Germinal center (tissue), 1 donor: Measurements from ENCODE around the gene UNC5A.
"Not testable (repeated sequence)": the region's sequence is repeated elsewhere in the genome, so short reads cannot be mapped to it uniquely, and the experiment has no call there.

Experiments
- DNase-seq: peaks from one replicate; pipeline ENCODE4 v3.0.0; 2012; ENCODE audit warnings: mixed read lengths, low spot score

Gene UNC5A

DNA sequence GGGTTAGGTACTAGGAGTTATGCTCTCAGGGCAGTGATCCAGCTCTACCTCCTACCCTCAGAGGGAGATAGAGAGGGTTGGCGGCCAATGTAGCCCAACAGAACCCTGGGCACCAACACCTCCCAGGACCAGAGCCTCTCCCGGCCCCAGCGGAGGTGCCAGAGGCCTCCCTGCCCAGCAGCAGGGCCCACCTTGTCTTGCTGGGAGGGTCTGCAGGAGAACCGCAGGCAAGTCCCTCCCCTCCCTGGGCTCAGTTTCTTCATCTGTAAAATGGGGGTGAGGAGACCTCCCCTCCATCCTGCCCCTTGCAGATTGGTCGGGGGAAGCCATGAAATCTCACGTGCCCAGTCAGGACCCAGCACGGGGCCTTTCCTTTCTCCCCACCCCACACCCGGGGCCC is 54.4 kb downstream of the UNC5A start:
- no peak for DNase-seq

DNA sequence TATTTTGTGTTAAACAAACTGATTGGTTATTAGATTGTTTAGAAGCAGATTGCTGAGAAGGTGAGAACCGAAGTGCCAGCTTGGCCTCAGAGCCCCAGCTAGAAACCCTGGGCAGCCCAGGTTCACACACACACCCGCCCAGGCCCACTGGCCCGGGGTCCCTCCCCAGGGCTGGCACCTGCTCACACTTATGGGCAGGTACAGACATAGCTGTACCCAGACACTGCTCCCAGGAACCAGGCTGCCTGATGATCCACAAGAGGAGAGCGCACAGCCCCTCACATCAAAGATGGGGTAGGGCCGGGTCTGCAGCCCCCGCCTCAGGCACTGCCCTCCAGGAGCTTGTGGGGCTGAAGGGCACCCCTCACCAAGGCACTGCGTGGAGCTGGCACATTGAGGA is 55.6 kb downstream of the UNC5A start:
- no peak for DNase-seq

DNA sequence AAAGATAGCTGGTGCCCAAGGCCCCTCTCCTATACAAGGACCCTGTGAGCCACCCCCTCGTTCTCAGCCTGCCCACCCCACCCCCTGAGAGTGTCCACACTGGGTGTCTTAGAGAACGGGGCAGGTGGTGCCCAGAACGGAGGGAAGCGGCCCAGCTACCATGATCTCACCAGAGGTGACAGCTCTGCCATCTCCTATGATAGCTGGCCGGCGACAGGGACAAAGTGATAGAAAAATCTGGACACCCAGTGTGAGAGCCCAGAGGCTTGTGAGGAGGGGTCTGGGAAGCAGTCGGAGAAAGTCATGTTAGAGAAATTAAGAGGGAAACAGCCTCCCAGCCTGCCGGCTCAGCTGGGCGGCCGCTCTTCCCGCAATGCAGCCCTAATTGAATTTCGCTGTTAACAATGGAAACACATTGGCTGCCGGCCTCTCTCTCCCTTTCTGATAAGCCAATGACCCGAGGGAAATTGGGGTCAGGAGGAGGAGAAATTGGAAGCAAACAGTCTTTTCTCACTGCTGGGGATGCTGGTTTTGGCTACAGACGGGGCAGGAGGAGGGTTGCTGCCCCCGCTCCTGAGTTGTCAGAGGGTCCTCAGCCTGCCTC is 56.5 kb downstream of the UNC5A start:
- no peak for DNase-seq

DNA sequence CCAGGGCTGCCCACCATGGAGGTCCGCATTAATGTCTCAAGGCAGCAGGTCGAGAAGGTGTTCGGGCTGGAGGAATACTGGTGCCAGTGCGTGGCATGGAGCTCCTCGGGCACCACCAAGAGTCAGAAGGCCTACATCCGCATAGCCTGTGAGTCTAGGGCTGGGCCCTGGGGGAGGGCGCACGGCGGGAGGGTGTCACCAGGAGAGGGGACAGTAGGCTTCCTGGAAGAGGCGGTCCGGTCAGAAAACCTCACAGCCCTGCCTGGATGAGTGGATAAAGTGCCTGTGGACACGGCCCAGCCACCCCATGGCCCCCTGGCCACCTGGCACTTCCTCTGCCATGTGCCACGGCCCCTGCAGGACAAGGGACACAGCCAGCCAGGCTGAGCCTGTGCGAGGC is 57.8 kb downstream of the UNC5A start:
- DNase-seq, result no peak

DNA sequence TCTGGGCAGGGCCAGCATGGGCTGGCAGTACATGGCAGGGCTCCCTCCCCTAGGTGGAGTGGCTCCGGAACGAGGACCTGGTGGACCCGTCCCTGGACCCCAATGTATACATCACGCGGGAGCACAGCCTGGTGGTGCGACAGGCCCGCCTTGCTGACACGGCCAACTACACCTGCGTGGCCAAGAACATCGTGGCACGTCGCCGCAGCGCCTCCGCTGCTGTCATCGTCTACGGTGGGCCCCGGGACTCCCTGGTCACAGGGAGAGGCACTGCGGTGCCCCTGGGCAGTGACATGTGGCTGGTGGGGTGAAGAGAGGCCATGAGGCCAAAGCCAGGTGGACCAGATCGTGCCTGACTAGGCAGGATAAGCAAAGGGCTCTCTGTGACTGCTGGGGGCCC is 58.4 kb downstream of the UNC5A start:
- no peak for DNase-seq

DNA sequence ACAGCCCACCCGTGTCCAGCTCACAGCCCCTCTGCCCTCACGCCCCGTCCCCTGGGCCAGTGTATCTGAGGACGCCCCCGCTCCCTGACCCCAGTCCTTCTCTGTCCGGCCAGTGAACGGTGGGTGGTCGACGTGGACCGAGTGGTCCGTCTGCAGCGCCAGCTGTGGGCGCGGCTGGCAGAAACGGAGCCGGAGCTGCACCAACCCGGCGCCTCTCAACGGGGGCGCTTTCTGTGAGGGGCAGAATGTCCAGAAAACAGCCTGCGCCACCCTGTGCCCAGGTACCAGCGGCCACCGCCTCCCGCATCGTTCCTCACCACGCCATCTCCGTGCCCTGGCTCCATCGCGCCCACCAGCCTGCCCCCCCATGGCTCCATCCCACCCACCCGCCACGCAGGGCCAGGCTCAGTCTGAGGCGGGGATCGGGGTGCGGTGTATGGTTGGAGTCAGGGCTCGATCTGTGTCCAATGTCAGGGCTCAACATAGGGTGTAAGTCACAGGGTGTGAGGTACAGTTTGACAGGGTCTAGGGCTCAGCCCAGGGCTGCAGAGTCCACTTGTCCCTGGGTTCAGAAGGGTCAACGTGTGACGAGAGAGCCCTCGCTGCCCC is 59.2 kb downstream of the UNC5A start:
- DNase-seq, result no peak

DNA sequence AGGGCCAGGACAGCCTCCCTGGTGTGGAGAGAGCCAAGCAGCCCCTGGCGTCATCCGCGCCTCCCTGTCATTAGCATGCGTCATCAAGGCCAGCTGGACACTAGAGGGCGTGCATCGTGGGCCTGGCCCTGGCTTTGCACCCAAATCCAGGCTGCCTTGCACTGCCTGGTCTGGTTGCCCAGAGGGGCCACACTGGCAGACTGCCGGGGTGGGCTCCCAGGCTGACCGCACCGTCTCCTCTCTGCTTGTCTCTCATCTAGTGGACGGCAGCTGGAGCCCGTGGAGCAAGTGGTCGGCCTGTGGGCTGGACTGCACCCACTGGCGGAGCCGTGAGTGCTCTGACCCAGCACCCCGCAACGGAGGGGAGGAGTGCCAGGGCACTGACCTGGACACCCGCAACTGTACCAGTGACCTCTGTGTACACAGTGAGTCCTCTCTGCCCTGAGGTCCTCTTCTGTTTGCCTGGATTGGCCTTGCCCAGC is 59.8 kb downstream of the UNC5A start:
- peak; percentile 17 for DNase-seq

DNA sequence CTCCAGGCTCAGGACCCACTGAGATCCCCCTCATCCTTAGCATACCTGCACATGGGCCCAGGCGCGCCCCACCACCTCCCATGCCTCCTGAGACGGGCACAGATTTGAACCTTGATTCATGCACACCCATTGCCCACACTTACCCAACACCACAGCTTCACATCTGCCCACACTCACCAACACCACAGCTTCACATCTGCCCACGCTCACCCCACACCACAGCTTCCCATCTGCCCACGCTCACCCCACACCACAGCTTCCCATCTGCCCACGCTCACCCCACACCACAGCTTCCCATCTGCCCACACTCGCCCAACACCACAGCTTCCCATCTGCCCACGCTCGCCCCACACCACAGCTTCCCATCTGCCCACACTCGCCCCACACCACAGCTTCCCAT is 60.3 kb downstream of the UNC5A start:
- not testable (repeated sequence) for DNase-seq

DNA sequence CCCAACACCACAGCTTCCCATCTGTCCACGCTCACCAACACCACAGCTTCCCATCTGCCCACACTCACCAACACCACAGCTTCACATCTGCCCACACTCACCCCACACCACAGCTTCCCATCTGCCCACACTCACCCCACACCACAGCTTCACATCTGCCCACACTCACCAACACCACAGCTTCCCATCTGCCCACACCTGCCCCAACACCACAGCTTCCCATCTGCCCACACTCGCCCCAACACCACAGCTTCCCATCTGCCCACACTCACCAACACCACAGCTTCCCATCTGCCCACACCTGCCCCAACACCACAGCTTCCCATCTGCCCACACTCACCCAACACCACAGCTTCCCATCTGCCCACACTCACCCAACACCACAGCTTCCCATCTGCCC is 62.2 kb downstream of the UNC5A start:
- not testable (repeated sequence) for DNase-seq

DNA sequence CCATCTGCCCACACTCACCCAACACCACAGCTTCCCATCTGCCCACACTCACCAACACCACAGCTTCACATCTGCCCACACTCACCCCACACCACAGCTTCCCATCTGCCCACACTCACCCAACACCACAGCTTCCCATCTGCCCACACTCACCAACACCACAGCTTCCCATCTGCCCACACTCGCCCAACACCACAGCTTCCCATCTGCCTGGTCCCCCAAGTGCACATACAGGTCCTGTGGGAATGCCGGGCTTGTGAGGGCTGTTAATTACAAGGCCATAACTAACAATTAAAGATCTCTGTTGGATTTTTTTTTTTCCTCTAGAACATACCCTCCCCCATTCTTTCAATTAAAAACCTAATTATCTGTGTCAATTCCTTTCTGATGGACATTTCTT is 62.7 kb downstream of the UNC5A start:
- DNase-seq, result not testable (repeated sequence)

DNA sequence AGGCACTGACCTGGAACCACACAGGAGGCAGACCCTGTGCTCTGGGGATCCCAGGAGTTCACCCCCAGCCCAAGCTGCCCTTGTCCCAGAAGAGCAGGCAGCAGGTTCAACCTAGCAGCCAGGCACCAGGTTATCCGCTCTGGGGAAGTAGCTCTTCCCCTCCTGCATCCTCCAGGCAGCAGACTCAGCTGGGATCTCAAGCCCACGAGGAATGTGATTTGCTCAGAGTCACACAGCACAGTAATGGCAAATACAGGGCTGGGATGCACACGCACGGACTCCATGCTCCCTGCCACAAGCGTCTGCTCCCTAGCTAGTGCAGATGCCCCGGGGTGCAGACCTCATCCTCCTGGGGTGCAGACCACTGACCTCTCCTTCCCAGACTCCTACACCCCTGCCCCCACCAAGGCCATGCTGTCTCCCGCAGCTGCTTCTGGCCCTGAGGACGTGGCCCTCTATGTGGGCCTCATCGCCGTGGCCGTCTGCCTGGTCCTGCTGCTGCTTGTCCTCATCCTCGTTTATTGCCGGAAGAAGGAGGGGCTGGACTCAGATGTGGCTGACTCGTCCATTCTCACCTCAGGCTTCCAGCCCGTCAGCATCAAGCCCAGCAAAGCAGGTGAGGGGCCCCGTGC is 63.3 kb downstream of the UNC5A start:
- no peak for DNase-seq

DNA sequence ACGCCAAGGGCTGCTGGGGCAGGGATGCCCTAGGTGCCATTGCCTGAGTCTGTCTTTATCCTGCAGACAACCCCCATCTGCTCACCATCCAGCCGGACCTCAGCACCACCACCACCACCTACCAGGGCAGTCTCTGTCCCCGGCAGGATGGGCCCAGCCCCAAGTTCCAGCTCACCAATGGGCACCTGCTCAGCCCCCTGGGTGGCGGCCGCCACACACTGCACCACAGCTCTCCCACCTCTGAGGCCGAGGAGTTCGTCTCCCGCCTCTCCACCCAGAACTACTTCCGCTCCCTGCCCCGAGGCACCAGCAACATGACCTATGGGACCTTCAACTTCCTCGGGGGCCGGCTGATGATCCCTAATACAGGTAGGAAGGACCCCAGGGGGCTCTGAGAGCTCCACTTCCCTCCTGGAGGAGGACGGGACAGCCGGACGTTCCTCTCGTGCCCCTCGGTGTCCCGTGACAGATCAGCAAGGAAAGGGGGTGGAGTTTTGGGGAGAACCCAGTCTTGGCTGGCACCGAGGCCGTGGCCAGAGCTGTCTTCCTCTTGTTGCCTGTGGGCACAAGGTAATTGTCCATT is 63.9 kb downstream of the UNC5A start:
- no peak for DNase-seq

DNA sequence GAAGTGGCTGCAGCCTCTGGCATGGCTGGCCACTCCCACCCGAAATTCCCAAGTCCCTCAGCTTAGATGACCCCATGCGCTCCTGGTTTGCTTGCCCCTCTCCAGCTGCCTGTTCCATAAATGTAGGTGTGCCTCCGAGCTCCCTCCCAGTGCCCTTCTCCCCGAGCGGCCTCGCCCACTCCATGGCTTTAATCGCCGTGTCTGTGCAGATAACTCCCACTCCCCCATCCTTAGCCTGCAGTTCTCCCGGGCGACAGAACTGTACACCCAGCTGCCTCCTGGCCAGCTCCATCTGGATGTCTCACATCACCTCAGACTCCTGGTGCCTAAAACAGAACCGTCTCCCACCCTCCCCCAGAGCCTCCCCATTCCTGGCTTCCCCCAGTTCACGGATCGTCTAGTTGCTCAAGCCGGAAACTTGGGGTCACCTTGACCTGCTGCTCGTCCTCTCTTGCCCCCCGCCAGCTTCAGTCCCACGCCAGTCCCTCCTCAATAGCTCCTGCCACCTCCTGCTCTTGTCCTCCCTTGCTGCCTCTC is 64.7 kb downstream of the UNC5A start:
- no peak for DNase-seq

DNA sequence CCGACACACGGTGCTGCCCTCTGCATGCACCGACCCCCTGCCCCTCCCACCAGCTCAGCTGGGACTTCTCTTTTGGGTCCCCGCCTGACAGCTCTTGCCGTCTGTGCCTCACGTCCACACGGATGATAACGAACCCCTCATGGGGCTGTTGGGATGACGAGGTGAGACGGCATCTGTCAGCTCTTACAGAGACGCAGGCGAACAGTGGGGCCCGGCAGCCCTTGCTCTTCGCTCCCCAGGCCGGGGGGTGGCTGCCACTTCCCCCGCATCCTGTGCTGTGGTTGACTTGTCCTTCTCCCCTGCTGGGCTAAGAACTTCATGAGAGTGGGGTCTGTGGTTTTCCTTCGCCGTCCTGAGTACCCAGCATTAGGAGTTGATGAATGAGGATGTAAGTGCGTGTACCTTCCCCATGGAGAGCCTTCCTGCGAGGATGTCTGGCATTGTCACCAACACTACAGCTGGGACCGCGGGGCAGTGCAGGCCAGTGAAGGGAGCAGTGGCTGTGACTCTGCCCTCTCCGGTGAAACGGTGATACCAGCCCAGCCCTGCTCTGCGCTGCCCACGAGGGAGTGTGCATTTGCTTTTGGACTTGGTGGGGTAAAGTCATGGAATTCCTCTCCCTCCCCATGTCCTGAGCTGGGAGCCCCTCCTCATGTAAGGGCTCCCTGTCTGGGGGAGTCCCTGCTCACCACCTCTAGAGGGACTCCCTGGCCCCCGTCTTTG is 65.6 kb downstream of the UNC5A start:
- DNase-seq, result no peak

DNA sequence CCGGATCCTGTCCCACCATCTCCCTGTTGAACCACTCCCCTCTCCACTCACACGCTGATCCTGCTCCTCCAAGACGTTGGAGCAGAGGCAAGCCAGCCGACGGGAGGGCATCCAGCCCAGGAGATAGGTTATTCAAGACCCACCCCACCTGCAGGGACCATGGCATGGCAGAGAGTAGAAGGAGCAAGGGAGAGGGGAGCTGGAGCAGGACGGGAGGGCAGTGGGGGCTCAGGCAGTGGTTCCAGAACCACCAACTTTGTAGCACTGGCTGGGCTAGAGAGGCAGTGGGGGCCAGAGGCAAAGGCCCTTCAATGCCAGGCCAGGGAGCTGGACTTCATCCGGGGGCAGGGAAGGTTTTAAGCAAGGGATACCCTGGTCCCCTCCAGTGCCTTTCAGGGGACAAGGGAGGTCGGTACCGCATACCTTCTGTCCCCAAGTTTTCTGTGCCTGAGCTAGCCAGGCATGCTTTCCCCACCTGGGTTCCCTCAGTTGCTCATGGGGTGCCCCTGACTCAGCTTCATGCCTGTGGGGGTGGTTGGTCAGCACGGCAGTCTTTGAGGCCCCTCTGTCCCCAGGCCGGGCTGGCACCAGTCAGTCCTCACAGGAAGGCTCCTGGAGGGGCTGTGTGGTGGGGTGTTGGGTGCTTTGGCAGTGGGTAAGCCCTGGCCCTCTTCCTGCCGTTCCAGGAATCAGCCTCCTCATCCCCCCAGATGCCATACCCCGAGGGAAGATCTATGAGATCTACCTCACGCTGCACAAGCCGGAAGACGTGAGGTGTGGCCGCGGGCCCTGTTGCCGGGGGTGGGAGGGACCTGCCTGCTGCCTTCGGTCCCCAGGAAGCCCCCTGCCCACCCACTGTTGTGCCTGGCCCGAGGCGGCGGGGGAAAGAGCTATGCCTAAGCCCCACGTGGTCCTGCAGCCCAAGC is 66.4 kb downstream of the UNC5A start:
- DNase-seq, result no peak

DNA sequence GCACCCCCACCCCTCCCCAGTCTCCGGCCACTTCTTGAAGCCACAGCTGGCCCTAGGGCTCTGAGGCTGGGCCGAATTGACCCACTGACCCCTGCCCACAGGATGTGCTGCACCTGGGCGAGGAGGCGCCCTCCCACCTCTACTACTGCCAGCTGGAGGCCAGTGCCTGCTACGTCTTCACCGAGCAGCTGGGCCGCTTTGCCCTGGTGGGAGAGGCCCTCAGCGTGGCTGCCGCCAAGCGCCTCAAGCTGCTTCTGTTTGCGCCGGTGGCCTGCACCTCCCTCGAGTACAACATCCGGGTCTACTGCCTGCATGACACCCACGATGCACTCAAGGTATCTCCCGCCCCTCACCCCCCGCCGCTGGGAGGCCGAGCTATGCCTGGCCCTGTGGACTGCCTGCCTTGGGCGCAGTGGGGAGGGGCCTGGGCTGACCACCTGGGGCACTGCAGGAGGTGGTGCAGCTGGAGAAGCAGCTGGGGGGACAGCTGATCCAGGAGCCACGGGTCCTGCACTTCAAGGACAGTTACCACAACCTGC is 67.5 kb downstream of the UNC5A start:
- no peak for DNase-seq

DNA sequence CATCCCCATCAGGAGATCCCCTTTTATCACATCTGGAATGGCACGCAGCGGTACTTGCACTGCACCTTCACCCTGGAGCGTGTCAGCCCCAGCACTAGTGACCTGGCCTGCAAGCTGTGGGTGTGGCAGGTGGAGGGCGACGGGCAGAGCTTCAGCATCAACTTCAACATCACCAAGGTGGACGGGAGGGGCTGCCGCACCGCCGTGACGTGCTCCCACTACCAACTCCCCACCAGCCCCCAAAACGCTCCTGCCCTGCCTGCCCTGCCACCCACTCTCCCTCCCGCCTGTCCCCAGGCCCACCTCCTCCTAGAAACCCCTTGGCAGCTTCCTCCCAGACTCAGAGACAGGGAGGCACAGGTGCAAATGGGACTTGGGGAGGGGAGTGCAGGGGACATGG is 68.1 kb downstream of the UNC5A start:
- no peak for DNase-seq

DNA sequence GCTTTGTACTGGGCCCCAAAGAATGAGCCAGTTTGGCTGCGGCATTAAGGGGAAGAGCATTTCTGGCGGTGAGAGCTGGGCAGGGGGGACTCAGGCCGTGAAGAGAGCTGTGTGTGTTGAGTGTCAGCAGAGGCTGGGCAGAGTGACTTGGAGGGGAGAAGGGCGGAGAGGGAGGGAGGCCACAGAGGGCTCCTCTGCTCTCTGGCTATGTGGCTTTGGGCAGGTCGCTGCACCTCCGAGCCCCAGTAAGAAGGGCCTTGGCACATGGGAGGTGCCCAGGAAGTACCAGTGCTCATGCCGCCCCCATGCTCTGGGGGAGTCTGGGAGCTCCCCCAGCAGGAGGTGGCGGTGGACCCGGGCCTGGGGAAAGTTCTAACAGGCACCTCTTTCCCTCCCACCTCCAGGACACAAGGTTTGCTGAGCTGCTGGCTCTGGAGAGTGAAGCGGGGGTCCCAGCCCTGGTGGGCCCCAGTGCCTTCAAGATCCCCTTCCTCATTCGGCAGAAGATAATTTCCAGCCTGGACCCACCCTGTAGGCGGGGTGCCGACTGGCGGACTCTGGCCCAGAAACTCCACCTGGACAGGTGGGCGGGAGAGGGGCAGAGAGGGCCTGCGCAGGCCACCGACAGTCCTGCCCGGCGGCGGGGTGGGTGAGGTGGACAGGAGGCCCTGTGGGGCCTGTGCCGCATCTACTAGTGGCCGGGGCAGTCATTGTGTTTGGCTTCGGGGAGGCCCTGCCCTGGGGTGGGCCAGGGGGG is 68.7 kb downstream of the UNC5A start:
- no peak for DNase-seq

DNA sequence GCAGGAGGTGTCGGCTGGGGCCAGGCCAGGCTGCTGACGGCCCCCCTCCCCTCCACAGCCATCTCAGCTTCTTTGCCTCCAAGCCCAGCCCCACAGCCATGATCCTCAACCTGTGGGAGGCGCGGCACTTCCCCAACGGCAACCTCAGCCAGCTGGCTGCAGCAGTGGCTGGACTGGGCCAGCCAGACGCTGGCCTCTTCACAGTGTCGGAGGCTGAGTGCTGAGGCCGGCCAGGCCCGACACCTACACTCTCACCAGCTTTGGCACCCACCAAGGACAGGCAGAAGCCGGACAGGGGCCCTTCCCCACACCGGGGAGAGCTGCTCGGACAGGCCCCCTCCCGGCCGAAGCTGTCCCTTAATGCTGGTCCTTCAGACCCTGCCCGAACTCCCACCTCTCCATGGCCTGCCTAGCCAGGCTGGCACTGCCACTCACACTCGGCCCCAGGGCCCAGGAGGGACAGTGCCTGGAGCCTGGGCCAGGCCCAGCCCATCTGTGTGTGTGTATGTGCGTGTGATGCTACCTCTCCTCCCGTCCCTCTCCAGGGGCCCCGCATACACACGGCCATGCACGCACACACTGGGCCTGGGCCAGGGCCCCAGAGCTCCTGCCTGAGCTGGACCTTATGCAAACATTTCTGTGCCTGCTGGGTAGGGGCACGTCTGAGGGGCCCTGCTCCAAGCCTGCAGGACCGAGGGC is 69.5 kb downstream of the UNC5A start:
- DNase-seq, result no peak
